ENCODE results near the gene ACTG2. TPM values are rescaled to one million over a fixed set of nuclear protein-coding genes. Genes with fewer than 3 reads are reported as not detected.
A peak's percentile ranks its signal among the peaks of the same experiment; 100 is the strongest.
"Not testable (repeated sequence)": the region's sequence is repeated elsewhere in the genome, so short reads cannot be mapped to it uniquely, and the experiment has no call there.

The ACTG2 gene
- total RNA-seq, 1 experiment from 2014 or later: not detected

- H2AFZ ChIP-seq: no peak overlapping the region
- H4K20me1 ChIP-seq (ENCODE audit: insufficient read depth): no peaks in the 10 kb centered on the region
- H3F3A ChIP-seq (ENCODE audit: insufficient read depth, low read depth): no peaks in the 10 kb centered on the region
- no peaks in the 10 kb centered on the region for H3K27me3 ChIP-seq (ENCODE audit: insufficient read depth, low read depth)
- peaks cover 5% of the 10 kb centered on the region; the same call in 1 of the 2 replicates for H3K4me1 ChIP-seq (replicated peaks; ENCODE audit: insufficient read depth)
- H3K36me3 ChIP-seq (ENCODE audit: low read depth): peaks cover 10% of the 10 kb centered on the region; the same call in 1 of the 2 replicates
- H3K9me2 ChIP-seq (ENCODE audit: insufficient read depth): no peaks in the 10 kb centered on the region
- H3K9me3 ChIP-seq (ENCODE audit: insufficient read depth, low read depth): no peaks in the 10 kb centered on the region
- 0 out of 2 replicates have a peak overlapping the region, but pooled peaks have one; percentile 21 for H3K27ac ChIP-seq
- CTCF ChIA-PET: no interaction called here
- POLR2A ChIA-PET (ENCODE audit: unreplicated experiment): no interaction called here
- peak in 1 of 2 experiments; percentile 68 for DNase-seq
- TF ChIP-seq CTCF (conservative IDR thresholded peaks at IDR 0.05): no peak
- no peak for TF ChIP-seq EZH2 (IDR thresholded peaks at IDR 0.05; ENCODE audit: low read depth)
- no peak overlapping the region for H3K4me2 ChIP-seq
- BruUV-seq (replicated peaks): no TSS peak
- H3K4me3 ChIP-seq: no peak overlapping the region
- H3K79me2 ChIP-seq (ENCODE audit: low read depth): no peaks in the 10 kb centered on the region
- intact Hi-C loops (cut with micrococcal nuclease; ENCODE audit: unreplicated experiment): no loop called here
Measured at GRCh38 chr2:73868204-73868978, 24.4 kb upstream of the ACTG2 start.

- H3K79me2 ChIP-seq (ENCODE audit: low read depth): no peaks in the 10 kb centered on the region
- TF ChIP-seq CTCF (conservative IDR thresholded peaks at IDR 0.05) (no peak), EZH2 (IDR thresholded peaks at IDR 0.05; ENCODE audit: low read depth) (no peak)
- H3K27me3 ChIP-seq (ENCODE audit: insufficient read depth, low read depth): no peaks in the 10 kb centered on the region
- no peaks in the 10 kb centered on the region for H3K9me3 ChIP-seq (ENCODE audit: insufficient read depth, low read depth)
- H4K20me1 ChIP-seq (ENCODE audit: insufficient read depth): no peaks in the 10 kb centered on the region
- H3K4me2 ChIP-seq: no peak overlapping the region
- intact Hi-C loops (cut with micrococcal nuclease; ENCODE audit: unreplicated experiment): no loop called here
- H3K9me2 ChIP-seq (ENCODE audit: insufficient read depth): no peaks in the 10 kb centered on the region
- POLR2A ChIA-PET (ENCODE audit: unreplicated experiment): no interaction called here
- no peaks in the 10 kb centered on the region for H3F3A ChIP-seq (ENCODE audit: insufficient read depth, low read depth)
- H3K4me3 ChIP-seq: no peak overlapping the region
- CTCF ChIA-PET: no interaction called here
- peaks cover 5% of the 10 kb centered on the region; the same call in 1 of the 2 replicates for H3K4me1 ChIP-seq (replicated peaks; ENCODE audit: insufficient read depth)
- BruUV-seq (replicated peaks): no TSS peak
- H3K36me3 ChIP-seq (ENCODE audit: low read depth): peaks cover 10% of the 10 kb centered on the region; the same call in 1 of the 2 replicates
- H2AFZ ChIP-seq: no peak overlapping the region
- no peak for DNase-seq
- no peak overlapping the region for H3K27ac ChIP-seq
Measured at GRCh38 chr2:73870084-73870483, 22.7 kb upstream of the ACTG2 start.

GRCh38 chr2:73877071-73877802, 15.6 kb upstream of the ACTG2 start:
- H3K79me2 ChIP-seq (ENCODE audit: low read depth): no peaks in the 10 kb centered on the region
- H3K27me3 ChIP-seq (ENCODE audit: insufficient read depth, low read depth): no peaks in the 10 kb centered on the region
- intact Hi-C loops (cut with micrococcal nuclease; ENCODE audit: unreplicated experiment): no loop called here
- no peaks in the 10 kb centered on the region for H3K36me3 ChIP-seq (ENCODE audit: low read depth)
- H3K4me2 ChIP-seq: 0 out of 2 replicates have a peak overlapping the region, but pooled peaks have one; percentile 12
- H3F3A ChIP-seq (ENCODE audit: insufficient read depth, low read depth): no peaks in the 10 kb centered on the region
- no peaks in the 10 kb centered on the region for H3K9me3 ChIP-seq (ENCODE audit: insufficient read depth, low read depth)
- CTCF ChIA-PET: no interaction called here
- no TSS peak for BruUV-seq (replicated peaks)
- H2AFZ ChIP-seq: no peak overlapping the region
- TF ChIP-seq CTCF (conservative IDR thresholded peaks at IDR 0.05) (no peak), EZH2 (IDR thresholded peaks at IDR 0.05; ENCODE audit: low read depth) (no peak)
- no peaks in the 10 kb centered on the region; the same call in 1 of the 2 replicates for H3K9me2 ChIP-seq (ENCODE audit: insufficient read depth)
- no peak overlapping the region for H3K4me3 ChIP-seq
- no peak overlapping the region for H3K27ac ChIP-seq
- DNase-seq: no peak
- no peaks in the 10 kb centered on the region for H4K20me1 ChIP-seq (ENCODE audit: insufficient read depth)
- POLR2A ChIA-PET (ENCODE audit: unreplicated experiment): no interaction called here
- H3K4me1 ChIP-seq (replicated peaks; ENCODE audit: insufficient read depth): no peaks in the 10 kb centered on the region

GRCh38 chr2:73877984-73878383, 14.8 kb upstream of the ACTG2 start:
- H3K9me3 ChIP-seq (ENCODE audit: insufficient read depth, low read depth); H2AFZ ChIP-seq; CTCF ChIA-PET; BruUV-seq (replicated peaks); H3K36me3 ChIP-seq (ENCODE audit: low read depth); intact Hi-C loops (cut with micrococcal nuclease; ENCODE audit: unreplicated experiment); POLR2A ChIA-PET (ENCODE audit: unreplicated experiment); H3K27ac ChIP-seq; H3K4me2 ChIP-seq; H3K4me1 ChIP-seq (replicated peaks; ENCODE audit: insufficient read depth); H3K9me2 ChIP-seq (ENCODE audit: insufficient read depth); H3K4me3 ChIP-seq; H3K27me3 ChIP-seq (ENCODE audit: insufficient read depth, low read depth); H3F3A ChIP-seq (ENCODE audit: insufficient read depth, low read depth); DNase-seq; H3K79me2 ChIP-seq (ENCODE audit: low read depth); H4K20me1 ChIP-seq (ENCODE audit: insufficient read depth): not testable (repeated sequence)
